ENCODE results near the gene GUCY1A2. TPM values are rescaled to one million over a fixed set of nuclear protein-coding genes. Genes with fewer than 3 reads are reported as not detected.

The GUCY1A2 gene
- total and polyA plus RNA-seq, 2 donors (not counting 1 experiment from before 2014, with no cell fraction given) = not detected

DNA sequence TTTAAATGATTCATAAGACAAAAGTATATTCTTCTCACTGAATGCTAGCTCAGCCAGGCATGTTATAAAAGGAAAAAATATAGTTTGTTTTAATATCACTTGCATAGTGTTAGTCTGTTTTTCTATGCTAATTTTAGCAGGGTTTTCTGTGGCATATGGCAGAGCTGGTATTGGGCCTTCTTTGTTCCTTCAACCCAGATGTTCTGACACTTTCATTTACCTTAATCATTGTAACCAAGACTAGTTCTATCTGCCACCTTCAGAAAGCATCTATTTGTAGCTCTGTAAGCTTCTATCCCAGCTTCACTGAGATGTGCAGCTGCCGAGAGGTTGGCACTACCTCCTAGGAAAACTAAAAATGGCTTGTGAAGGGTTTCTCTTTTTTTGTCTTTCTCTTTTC lies 338.7 kb downstream of the GUCY1A2 start:
- H3K79me2 ChIP-seq (ENCODE audit: control insufficient read depth, insufficient read depth, low read length) = no peaks in the 10 kb centered on the region
- WGBS (ENCODE audit: insufficient coverage) = no CpG with 5 or more reads among the region's 1 CpG
- no peaks in the 10 kb centered on the region for H3K27me3 Mint-ChIP-seq
- no peaks in the 10 kb centered on the region for H4K20me1 ChIP-seq (ENCODE audit: control insufficient read depth, insufficient read depth, low read length, poor library complexity, severe bottlenecking)
- no peak overlapping the region for H3K27ac ChIP-seq (ENCODE audit: low read length in 2 of 2)
- no peak overlapping the region for H3K4me3 Mint-ChIP-seq
- ChIA-PET POLR2A (no interaction called here), CTCF (no interaction called here)
- no peak overlapping the region for H3K4me2 ChIP-seq (replicated peaks; ENCODE audit: low read depth, low read length, poor library complexity, severe bottlenecking)
- H3K4me1 Mint-ChIP-seq = no peaks in the 10 kb centered on the region
- intact Hi-C loops (cut with micrococcal nuclease) = no loop called here
- TF ChIP-seq EZH2 (IDR thresholded peaks at IDR 0.05; ENCODE audit: borderline replicate concordance, insufficient read depth, low read depth, low read length, poor library complexity, severe bottlenecking) (no peak), CTCF (IDR thresholded peaks at IDR 0.05) (no peak)
- H3K9ac ChIP-seq (ENCODE audit: low read length) = no peak overlapping the region
- H3K9me3 Mint-ChIP-seq (ENCODE audit: insufficient read depth) = no peaks in the 10 kb centered on the region
- no peaks in the 10 kb centered on the region for H3K4me1 ChIP-seq (ENCODE audit: control insufficient read depth in 2 of 2, insufficient read depth in 2 of 2, low read length in 2 of 2)
- DNase-seq (no peak), ATAC-seq (ENCODE audit: low read depth) (no peak)
- H3K27ac Mint-ChIP-seq = no peak overlapping the region
- no peak overlapping the region for H3K4me3 ChIP-seq (ENCODE audit: control extremely low read depth in 1 of 5, extremely low read depth in 1 of 5, insufficient read depth in 1 of 5, low read depth in 2 of 5, low read length in 4 of 5)
- H2AFZ ChIP-seq (ENCODE audit: insufficient read depth, low read depth, low read length, poor library complexity, severe bottlenecking) = no peak overlapping the region
- H3K9me3 ChIP-seq (ENCODE audit: control extremely low read depth in 1 of 3, control insufficient read depth in 2 of 3, insufficient read depth in 1 of 3, low read length in 2 of 3) = no peaks in the 10 kb centered on the region
- no peaks in the 10 kb centered on the region for H3K27me3 ChIP-seq (replicated peaks in 1 of 4; ENCODE audit: control extremely low read depth in 1 of 4, control insufficient read depth in 3 of 4, insufficient read depth in 4 of 4, low read length in 3 of 4)
- no peaks in the 10 kb centered on the region for H3K36me3 ChIP-seq (replicated peaks in 1 of 2; ENCODE audit: control extremely low read depth in 1 of 2, control insufficient read depth in 1 of 2, extremely low read depth in 1 of 2, insufficient read depth in 2 of 2, low read length in 1 of 2)

DNA sequence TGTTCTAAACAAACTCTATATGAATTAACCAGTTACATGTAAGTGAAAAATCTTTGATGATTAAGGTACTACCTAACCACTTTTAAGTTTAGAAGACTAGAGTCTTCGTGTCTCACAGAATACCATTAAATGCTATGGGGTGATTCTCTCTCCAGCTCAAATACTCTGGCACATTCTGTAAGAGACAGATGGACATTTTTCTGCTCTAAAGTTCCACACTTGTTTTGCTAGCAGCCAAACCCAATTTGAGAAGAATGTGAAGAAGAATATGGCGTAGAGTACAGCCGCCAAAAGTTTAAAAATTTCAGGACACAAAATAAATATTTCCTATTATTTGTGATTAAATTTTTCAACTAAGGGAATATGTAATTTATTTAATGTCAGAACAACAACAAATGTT lies 339.1 kb downstream of the GUCY1A2 start:
- intact Hi-C loops (cut with micrococcal nuclease) = no loop called here
- no peak overlapping the region for H2AFZ ChIP-seq (ENCODE audit: insufficient read depth, low read depth, low read length, poor library complexity, severe bottlenecking)
- CTCF ChIA-PET = no interaction called here
- Mint-ChIP-seq H3K27ac (no peak overlapping the region), H3K4me3 (no peak overlapping the region), H3K9me3 (ENCODE audit: insufficient read depth) (no peaks in the 10 kb centered on the region), H3K27me3 (no peaks in the 10 kb centered on the region), H3K4me1 (no peaks in the 10 kb centered on the region)
- H3K36me3 ChIP-seq (replicated peaks in 1 of 2; ENCODE audit: control extremely low read depth in 1 of 2, control insufficient read depth in 1 of 2, extremely low read depth in 1 of 2, insufficient read depth in 2 of 2, low read length in 1 of 2) = no peaks in the 10 kb centered on the region
- H3K79me2 ChIP-seq (ENCODE audit: control insufficient read depth, insufficient read depth, low read length) = no peaks in the 10 kb centered on the region
- no peak overlapping the region for H3K9ac ChIP-seq (ENCODE audit: low read length)
- H3K9me3 ChIP-seq (ENCODE audit: control extremely low read depth in 1 of 3, control insufficient read depth in 2 of 3, insufficient read depth in 1 of 3, low read length in 2 of 3) = no peaks in the 10 kb centered on the region
- TF ChIP-seq CTCF (IDR thresholded peaks at IDR 0.05) = no peak
- no peak for TF ChIP-seq EZH2 (IDR thresholded peaks at IDR 0.05; ENCODE audit: borderline replicate concordance, insufficient read depth, low read depth, low read length, poor library complexity, severe bottlenecking)
- no peak overlapping the region for H3K4me2 ChIP-seq (replicated peaks; ENCODE audit: low read depth, low read length, poor library complexity, severe bottlenecking)
- H3K27ac ChIP-seq (ENCODE audit: low read length in 2 of 2) = no peak overlapping the region
- H3K27me3 ChIP-seq (replicated peaks in 1 of 4; ENCODE audit: control extremely low read depth in 1 of 4, control insufficient read depth in 3 of 4, insufficient read depth in 4 of 4, low read length in 3 of 4) = no peaks in the 10 kb centered on the region
- no peak overlapping the region for H3K4me3 ChIP-seq (ENCODE audit: control extremely low read depth in 1 of 5, extremely low read depth in 1 of 5, insufficient read depth in 1 of 5, low read depth in 2 of 5, low read length in 4 of 5)
- DNase-seq (no peak), ATAC-seq (ENCODE audit: low read depth) (no peak)
- H3K4me1 ChIP-seq (ENCODE audit: control insufficient read depth in 2 of 2, insufficient read depth in 2 of 2, low read length in 2 of 2) = no peaks in the 10 kb centered on the region
- no CpG with 5 or more reads among the region's 3 CpGs for WGBS (ENCODE audit: insufficient coverage)
- POLR2A ChIA-PET = no interaction called here
- no peaks in the 10 kb centered on the region for H4K20me1 ChIP-seq (ENCODE audit: control insufficient read depth, insufficient read depth, low read length, poor library complexity, severe bottlenecking)

Data from B cell (primary cell).